ENCODE measurements around the gene NRCAM.

DNA sequence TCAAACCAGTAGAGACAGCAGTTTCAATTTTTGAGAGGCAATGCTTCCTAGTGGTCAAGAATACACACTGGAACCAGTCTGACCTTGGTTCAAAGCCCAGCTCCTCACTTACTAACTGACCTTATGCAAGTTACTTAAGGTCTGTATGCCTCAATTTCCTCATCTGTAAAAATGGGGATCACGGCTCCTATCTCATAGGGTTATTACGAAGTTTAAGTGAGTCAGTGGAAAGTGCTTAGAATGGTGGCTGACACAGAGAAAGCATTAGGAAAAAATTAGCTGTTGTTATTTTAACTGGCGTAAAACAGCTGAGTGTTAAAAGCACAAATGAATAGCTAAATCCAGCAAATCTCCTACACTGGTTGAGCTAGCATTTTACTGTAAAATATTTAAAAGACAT lies 163.7 kb downstream of the NRCAM start:
- TF ChIP-seq CTCF (CRISPR knock-in tag; IDR thresholded peaks at IDR 0.05) (no peak), ZBTB33 (CRISPR knock-in tag; IDR thresholded peaks at IDR 0.05) (no peak), ZNF281 (CRISPR knock-in tag; IDR thresholded peaks at IDR 0.05; ENCODE audit: borderline replicate concordance) (no peak), HNRNPUL1 (IDR thresholded peaks at IDR 0.05; ENCODE audit: low read depth, low read length) (no peak), HNF4G (IDR thresholded peaks at IDR 0.05; ENCODE audit: borderline replicate concordance, low read depth, low read length) (no peak), HNF4G (CRISPR knock-in tag; IDR thresholded peaks at IDR 0.05; ENCODE audit: borderline replicate concordance, low read depth) (no peak), HNRNPL (IDR thresholded peaks at IDR 0.05; ENCODE audit: low read depth, low read length) (no peak), FIP1L1 (IDR thresholded peaks at IDR 0.05; ENCODE audit: borderline replicate concordance, insufficient read depth, low read depth, low read length) (no peak)
- TF ChIP-seq, protein P1, sequence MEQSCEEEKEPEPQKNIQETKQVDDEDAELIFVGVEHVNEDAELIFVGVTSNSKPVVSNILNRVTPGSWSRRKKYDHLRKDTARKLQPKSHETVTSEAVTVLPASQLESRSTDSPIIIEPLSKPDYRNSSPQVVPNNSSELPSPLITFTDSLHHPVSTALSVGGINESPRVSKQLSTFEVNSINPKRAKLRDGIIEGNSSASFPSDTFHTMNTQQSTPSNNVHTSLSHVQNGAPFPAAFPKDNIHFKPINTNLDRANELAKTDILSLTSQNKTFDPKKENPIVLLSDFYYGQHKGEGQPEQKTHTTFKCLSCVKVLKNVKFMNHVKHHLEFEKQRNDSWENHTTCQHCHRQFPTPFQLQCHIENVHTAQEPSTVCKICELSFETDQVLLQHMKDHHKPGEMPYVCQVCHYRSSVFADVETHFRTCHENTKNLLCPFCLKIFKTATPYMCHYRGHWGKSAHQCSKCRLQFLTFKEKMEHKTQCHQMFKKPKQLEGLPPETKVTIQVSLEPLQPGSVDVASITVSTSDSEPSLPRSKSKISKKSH (CRISPR knock-in tag; IDR thresholded peaks at IDR 0.05; ENCODE audit: borderline replicate concordance) = no peak
- TF ChIP-seq, protein P2, sequence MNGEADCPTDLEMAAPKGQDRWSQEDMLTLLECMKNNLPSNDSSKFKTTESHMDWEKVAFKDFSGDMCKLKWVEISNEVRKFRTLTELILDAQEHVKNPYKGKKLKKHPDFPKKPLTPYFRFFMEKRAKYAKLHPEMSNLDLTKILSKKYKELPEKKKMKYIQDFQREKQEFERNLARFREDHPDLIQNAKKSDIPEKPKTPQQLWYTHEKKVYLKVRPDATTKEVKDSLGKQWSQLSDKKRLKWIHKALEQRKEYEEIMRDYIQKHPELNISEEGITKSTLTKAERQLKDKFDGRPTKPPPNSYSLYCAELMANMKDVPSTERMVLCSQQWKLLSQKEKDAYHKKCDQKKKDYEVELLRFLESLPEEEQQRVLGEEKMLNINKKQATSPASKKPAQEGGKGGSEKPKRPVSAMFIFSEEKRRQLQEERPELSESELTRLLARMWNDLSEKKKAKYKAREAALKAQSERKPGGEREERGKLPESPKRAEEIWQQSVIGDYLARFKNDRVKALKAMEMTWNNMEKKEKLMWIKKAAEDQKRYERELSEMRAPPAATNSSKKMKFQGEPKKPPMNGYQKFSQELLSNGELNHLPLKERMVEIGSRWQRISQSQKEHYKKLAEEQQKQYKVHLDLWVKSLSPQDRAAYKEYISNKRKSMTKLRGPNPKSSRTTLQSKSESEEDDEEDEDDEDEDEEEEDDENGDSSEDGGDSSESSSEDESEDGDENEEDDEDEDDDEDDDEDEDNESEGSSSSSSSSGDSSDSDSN (CRISPR knock-in tag; IDR thresholded peaks at IDR 0.05) = no peak
- TF ChIP-seq, protein P3, sequence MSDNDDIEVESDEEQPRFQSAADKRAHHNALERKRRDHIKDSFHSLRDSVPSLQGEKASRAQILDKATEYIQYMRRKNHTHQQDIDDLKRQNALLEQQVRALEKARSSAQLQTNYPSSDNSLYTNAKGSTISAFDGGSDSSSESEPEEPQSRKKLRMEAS (IDR thresholded peaks at IDR 0.05) = no peak
- TF ChIP-seq, protein P4, sequence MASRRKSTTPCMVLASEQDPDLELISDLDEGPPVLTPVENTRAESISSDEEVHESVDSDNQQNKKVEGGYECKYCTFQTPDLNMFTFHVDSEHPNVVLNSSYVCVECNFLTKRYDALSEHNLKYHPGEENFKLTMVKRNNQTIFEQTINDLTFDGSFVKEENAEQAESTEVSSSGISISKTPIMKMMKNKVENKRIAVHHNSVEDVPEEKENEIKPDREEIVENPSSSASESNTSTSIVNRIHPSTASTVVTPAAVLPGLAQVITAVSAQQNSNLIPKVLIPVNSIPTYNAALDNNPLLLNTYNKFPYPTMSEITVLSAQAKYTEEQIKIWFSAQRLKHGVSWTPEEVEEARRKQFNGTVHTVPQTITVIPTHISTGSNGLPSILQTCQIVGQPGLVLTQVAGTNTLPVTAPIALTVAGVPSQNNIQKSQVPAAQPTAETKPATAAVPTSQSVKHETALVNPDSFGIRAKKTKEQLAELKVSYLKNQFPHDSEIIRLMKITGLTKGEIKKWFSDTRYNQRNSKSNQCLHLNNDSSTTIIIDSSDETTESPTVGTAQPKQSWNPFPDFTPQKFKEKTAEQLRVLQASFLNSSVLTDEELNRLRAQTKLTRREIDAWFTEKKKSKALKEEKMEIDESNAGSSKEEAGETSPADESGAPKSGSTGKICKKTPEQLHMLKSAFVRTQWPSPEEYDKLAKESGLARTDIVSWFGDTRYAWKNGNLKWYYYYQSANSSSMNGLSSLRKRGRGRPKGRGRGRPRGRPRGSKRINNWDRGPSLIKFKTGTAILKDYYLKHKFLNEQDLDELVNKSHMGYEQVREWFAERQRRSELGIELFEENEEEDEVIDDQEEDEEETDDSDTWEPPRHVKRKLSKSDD (CRISPR knock-in tag; IDR thresholded peaks at IDR 0.05; ENCODE audit: low read depth) = no peak
- TF ChIP-seq, protein P5, sequence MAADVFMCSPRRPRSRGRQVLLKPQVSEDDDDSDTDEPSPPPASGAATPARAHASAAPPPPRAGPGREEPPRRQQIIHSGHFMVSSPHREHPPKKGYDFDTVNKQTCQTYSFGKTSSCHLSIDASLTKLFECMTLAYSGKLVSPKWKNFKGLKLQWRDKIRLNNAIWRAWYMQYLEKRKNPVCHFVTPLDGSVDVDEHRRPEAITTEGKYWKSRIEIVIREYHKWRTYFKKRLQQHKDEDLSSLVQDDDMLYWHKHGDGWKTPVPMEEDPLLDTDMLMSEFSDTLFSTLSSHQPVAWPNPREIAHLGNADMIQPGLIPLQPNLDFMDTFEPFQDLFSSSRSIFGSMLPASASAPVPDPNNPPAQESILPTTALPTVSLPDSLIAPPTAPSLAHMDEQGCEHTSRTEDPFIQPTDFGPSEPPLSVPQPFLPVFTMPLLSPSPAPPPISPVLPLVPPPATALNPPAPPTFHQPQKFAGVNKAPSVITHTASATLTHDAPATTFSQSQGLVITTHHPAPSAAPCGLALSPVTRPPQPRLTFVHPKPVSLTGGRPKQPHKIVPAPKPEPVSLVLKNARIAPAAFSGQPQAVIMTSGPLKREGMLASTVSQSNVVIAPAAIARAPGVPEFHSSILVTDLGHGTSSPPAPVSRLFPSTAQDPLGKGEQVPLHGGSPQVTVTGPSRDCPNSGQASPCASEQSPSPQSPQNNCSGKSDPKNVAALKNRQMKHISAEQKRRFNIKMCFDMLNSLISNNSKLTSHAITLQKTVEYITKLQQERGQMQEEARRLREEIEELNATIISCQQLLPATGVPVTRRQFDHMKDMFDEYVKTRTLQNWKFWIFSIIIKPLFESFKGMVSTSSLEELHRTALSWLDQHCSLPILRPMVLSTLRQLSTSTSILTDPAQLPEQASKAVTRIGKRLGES (CRISPR knock-in tag; IDR thresholded peaks at IDR 0.05; ENCODE audit: borderline replicate concordance) = no peak

Measured in HepG2 (cell line).